Measurements from ENCODE around the gene ELAVL4. TPM values are rescaled to one million over a fixed set of nuclear protein-coding genes. Genes with fewer than 3 reads are reported as not detected.

Gene ELAVL4
- total and polyA plus RNA-seq, 7 donors, result 0.03 TPM; not detected in 6

GRCh38 chr1:50252196-50252595 is 143.5 kb downstream of the ELAVL4 start:
- intact Hi-C loops (cut with DNase I), result no loop called here
- H3K9me3 ChIP-seq, result no peaks in the 10 kb centered on the region
- H3K4me3 ChIP-seq, result no peak overlapping the region
- H3K4me1 ChIP-seq, result no peaks in the 10 kb centered on the region
- H3K36me3 ChIP-seq (ENCODE audit: insufficient read depth in 1 of 2, low read depth in 1 of 2), result no peaks in the 10 kb centered on the region
- WGBS, 3 donors, result 37 to 62% (median 41%) methylated on average over 2 of the region's 2 CpGs
- DNase-seq (no peak), ATAC-seq (no peak)
- H3K27me3 ChIP-seq (ENCODE audit: insufficient read depth in 3 of 3, low read length in 2 of 3), result peaks cover 0 to 4% (median 0%) of the 10 kb centered on the region in 3 donors
- no peak for TF ChIP-seq CTCF (IDR thresholded peaks at IDR 0.05)
- H3K27ac ChIP-seq, result no peak overlapping the region

Other genes with a start within 250 kb of the ELAVL4 start
- not detected for gene AGBL4, start 85.0 kb upstream of the ELAVL4 start, total RNA-seq
- under 1 TPM in 2 of 3 donors, not detected in 1; 0.01 to 0.05 TPM for gene AGBL4, start 85.0 kb upstream of the ELAVL4 start, polyA plus RNA-seq